K562 (cell line): ENCODE data around the gene SAMD15. TPM values are rescaled to one million over a fixed set of nuclear protein-coding genes. Genes with fewer than 3 reads are reported as not detected.
A peak's percentile ranks its signal among the peaks of the same experiment; 100 is the strongest.

Source experiments
- ATAC-seq: fragments of 200-7000 bp; cut with Tn5 transposase; 3 replicates; pipeline ENCODE4 v1.9.1; 2020; ENCODE audit warnings: moderate library complexity
- BruUV-seq: library from RNA; stranded (reverse); fragments of 400-500 nt; replicated peaks from 2 replicates; lab custom pipeline; 2021; lab: Mats Ljungman, UMichigan
- CTCF ChIA-PET: fragments of 300-600 bp; formaldehyde crosslinking; extraction: SDS; loops from one replicate; lab custom pipeline; 2021; ENCODE audit warnings: low intra/inter-chr PET ratio; lab: Yijun Ruan, JAX
- POLR2A ChIA-PET: fragments of 300-600, 350-650 bp; sonication (Branson Sonifier 250); formaldehyde crosslinking; extraction: SDS; loops from one replicate; lab custom pipeline; 2021; ENCODE audit warnings: antibody characterized with exemption, inconsistent platforms; lab: Yijun Ruan, JAX
- DNase-seq, 4 experiments: peaks; one replicate each; pipeline versions ENCODE4 v3.0.0 to v3.0.0-alpha.2; 2011 to 2018; ENCODE audit warnings: low spot score in 3 of 4, mixed read lengths in 3 of 4; ENCODE audit errors: extremely low read depth in 1 of 4
- FAIRE-seq: peaks from 2 replicates; lab custom pipeline; 2011; peaks lifted over from hg19 to GRCh38; lab: Jason Lieb, UNC
- H2AFZ ChIP-seq: 2 replicates; pipeline ENCODE4 v1.6.0; 2011; ENCODE audit warnings: low read depth, low read length, control low read depth, inconsistent platforms
- H3K27ac ChIP-seq: fragments of 200-600 bp; 3 replicates; pipeline ENCODE4 v1.8.0; 2011; ENCODE audit warnings: low read depth, mild to moderate bottlenecking, control low read depth, inconsistent platforms, low read length, moderate library complexity, mixed read lengths; ENCODE audit errors: extremely low read depth
- H3K27me3 ChIP-seq, 2 experiments: fragments of 300-600 bp in 1 of 2; 2 replicates in 1 of 2; 3 replicates in 1 of 2; pipeline versions ENCODE4 v1.6.0 to v1.8.0; 2011; ENCODE audit warnings: inconsistent platforms in 2 of 2, low read length in 2 of 2, mild to moderate bottlenecking in 1 of 2, mixed read lengths in 1 of 2, moderate library complexity in 1 of 2; ENCODE audit not compliant: control insufficient read depth in 2 of 2, insufficient read depth in 2 of 2
- H3K36me3 ChIP-seq: fragments of 300-600 bp; 3 replicates; pipeline ENCODE4 v1.8.0; 2011; ENCODE audit warnings: mild to moderate bottlenecking, low read length, inconsistent platforms; ENCODE audit not compliant: control insufficient read depth, insufficient read depth
- H3K4me1 ChIP-seq, 2 experiments: fragments of 200-600 bp in 1 of 2; replicated peaks in 1 of 2; 2 replicates in 1 of 2; 3 replicates in 1 of 2; pipeline versions ENCODE4 v1.5.1 to v1.8.0; 2011; ENCODE audit warnings: inconsistent platforms in 2 of 2, low read length in 2 of 2, mild to moderate bottlenecking in 1 of 2, mixed read lengths in 1 of 2, moderate library complexity in 1 of 2; ENCODE audit not compliant: control insufficient read depth in 2 of 2, insufficient read depth in 2 of 2
- H3K4me2 ChIP-seq: 2 replicates; pipeline ENCODE4 v1.6.1; 2011; ENCODE audit warnings: low read length, control low read depth, inconsistent platforms, mixed read lengths; ENCODE audit not compliant: insufficient read depth
- H3K4me3 ChIP-seq: fragments of 200-600 bp; sonication (generic), shearing (Covaris generic); 2 replicates; pipeline ENCODE4 v1.5.1; 2016; ENCODE audit warnings: control low read depth, inconsistent platforms
- H3K79me2 ChIP-seq: fragments of 200-600 bp; 3 replicates; pipeline ENCODE4 v1.8.0; 2011; ENCODE audit warnings: low read length, inconsistent platforms; ENCODE audit not compliant: control insufficient read depth, insufficient read depth
- H3K9ac ChIP-seq, 2 experiments: 2 replicates each; pipeline versions ENCODE4 v1.6.0 to v1.6.1; 2011; ENCODE audit warnings: low read depth in 2 of 2, low read length in 2 of 2, control low read depth in 1 of 2, inconsistent platforms in 1 of 2, mild to moderate bottlenecking in 1 of 2, mixed read lengths in 1 of 2; ENCODE audit not compliant: insufficient read depth in 1 of 2
- H3K9me1 ChIP-seq: one replicate; pipeline ENCODE4 v1.6.0; 2011; ENCODE audit warnings: inconsistent platforms, mild to moderate bottlenecking, low read length, moderate library complexity; ENCODE audit not compliant: control insufficient read depth, insufficient read depth
- H3K9me3 ChIP-seq: replicated peaks from 2 replicates; pipeline ENCODE4 v1.5.1; 2011; ENCODE audit warnings: low read depth, low read length, inconsistent platforms; ENCODE audit not compliant: control insufficient read depth, insufficient read depth
- H4K20me1 ChIP-seq: replicated peaks from 2 replicates; pipeline ENCODE4 v1.6.1; 2011; ENCODE audit warnings: low read length, inconsistent platforms, mixed read lengths; ENCODE audit not compliant: control insufficient read depth, insufficient read depth
- ELF1 ChIP-seq: fragments of 200-800 bp; sonication (Bioruptor generic); IDR thresholded peaks from 2 replicates; pipeline ENCODE4 v1.6.1; 2016; ENCODE audit warnings: missing genetic modification characterization, missing compliant biosample characterization
- KAT8 ChIP-seq: fragments of 450-650 bp; IDR thresholded peaks from 2 replicates; pipeline ENCODE4 v1.6.1; 2016; ENCODE audit warnings: low read depth, mild to moderate bottlenecking
- MEF2A ChIP-seq: IDR thresholded peaks from 2 replicates; pipeline ENCODE4 v1.6.1; 2011; ENCODE audit warnings: low read depth, mild to moderate bottlenecking, low read length, moderate library complexity; ENCODE audit not compliant: control insufficient read depth
- MNT ChIP-seq, 2 experiments: fragments of 450-650 bp; conservative IDR thresholded peaks; 2 replicates each; pipeline ENCODE4 v1.6.1; 2017; ENCODE audit warnings: mild to moderate bottlenecking in 2 of 2, moderate library complexity in 2 of 2
- NFIC ChIP-seq: fragments of 450-650 bp; IDR thresholded peaks from 2 replicates; pipeline ENCODE4 v1.6.1; 2017; ENCODE audit warnings: mild to moderate bottlenecking, inconsistent platforms
- RFX1 ChIP-seq: fragments of 450-650 bp; IDR thresholded peaks from 2 replicates; pipeline ENCODE4 v1.6.1; 2016; ENCODE audit warnings: mild to moderate bottlenecking, moderate library complexity
- WHSC1 ChIP-seq: IDR thresholded peaks from one replicate; pipeline ENCODE4 v1.6.1; 2012; ENCODE audit warnings: low read length, control low read depth, inconsistent platforms
- ZNF239 ChIP-seq: fragments of 250-450 bp; sonication (Bioruptor Pico); IDR thresholded peaks from 2 replicates; pipeline ENCODE4 v1.4.0; 2020; ENCODE audit warnings: mild to moderate bottlenecking
- WGBS: fragments of 100-300 bp; shearing (Covaris generic); methylation state at CpG from one replicate; pipeline ENCODE4 v1.1.6; 2016; ENCODE audit warnings: low coverage, mixed read lengths; ENCODE audit not compliant: insufficient coverage; ENCODE audit errors: missing lambda C conversion rate; 5-methylcytosine and 5-hydroxymethylcytosine counted together
- in situ Hi-C: fragments of 300-500 bp; cut with MboI; formaldehyde crosslinking; loops from 4 replicates; pipeline ENCODE4 v1.15.0; 2018; ENCODE audit warnings: inconsistent platforms, mixed read lengths
- intact Hi-C: fragments of 100-400 bp; cut with micrococcal nuclease; formaldehyde crosslinking; loops from 2 replicates; pipeline ENCODE4 v1.14.2; 2022
- polyA plus RNA-seq, 8 experiments: library from polyadenylated mRNA; depleted of rRNA in 4 of 8; stranded (reverse) in 5 of 8; unstranded in 3 of 8; fragments of >200 nt; fragmentation: Nextera tagmentation in 2 of 8; fragmentation: Illumina TruSeq in 1 of 8; extraction: Ambion mirVana in 2 of 8; extraction: Trizol in 1 of 8; gene quantifications; 2 replicates each; pipeline versions ENCODE4 v1.2.1 to v1.2.3, GENCODE V29; 2011 to 2014; ENCODE audit warnings: inconsistent platforms in 1 of 8, missing spikeins in 1 of 8
- total RNA-seq, 7 experiments: library from RNA; depleted of rRNA in 6 of 7; stranded (reverse); fragments of >200 nt in 6 of 7; fragmentation: Illumina TruSeq in 2 of 7; extraction: Trizol in 2 of 7; gene quantifications; 2 replicates each; pipeline versions ENCODE4 v1.2.1 to v1.2.3, GENCODE V29; 2011 to 2021; ENCODE audit warnings: low replicate concordance in 1 of 7

Gene SAMD15
- total and polyA plus RNA-seq, 9 of the 15 experiments (the other 6 are each of a cell fraction or from before 2014, with no cell fraction given), result 0.18 to 0.54 (median 0.25) TPM

DNA sequence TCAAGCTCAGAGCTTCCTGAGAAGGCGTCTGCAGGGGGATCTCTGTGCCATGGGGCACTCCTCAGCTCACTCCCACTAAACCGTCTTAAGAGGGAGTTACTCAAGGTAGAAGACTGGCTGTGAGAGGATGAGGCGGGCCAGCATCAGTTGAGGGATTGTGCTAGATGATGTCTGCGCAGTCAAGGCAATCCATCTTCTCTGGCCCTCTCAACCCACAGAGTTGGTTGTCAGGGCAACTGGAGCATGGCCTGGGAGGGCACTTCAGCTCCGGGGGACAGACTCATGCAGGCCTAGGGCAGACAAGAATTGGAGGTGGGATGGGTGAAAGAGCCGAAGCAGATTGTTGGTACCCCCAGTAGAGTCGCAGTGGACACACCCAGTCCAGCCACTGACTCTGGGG is 47.3 kb upstream of the SAMD15 start:
- no peak for FAIRE-seq
- H3K79me2 ChIP-seq, result no peaks in the 10 kb centered on the region
- no peak for DNase-seq
- no peak overlapping the region for H2AFZ ChIP-seq
- H3K4me3 ChIP-seq, result no peak overlapping the region
- no peak overlapping the region for H3K27ac ChIP-seq
- H3K36me3 ChIP-seq, result no peaks in the 10 kb centered on the region
- no peaks in the 10 kb centered on the region for H3K9me3 ChIP-seq
- CTCF ChIA-PET, result no interaction called here
- no peak overlapping the region for H3K4me2 ChIP-seq
- ATAC-seq, result no peak
- peaks cover 0 to 7% of the 10 kb centered on the region in 2 experiments; a peak in 3 of 5 replicates for H3K4me1 ChIP-seq
- TF ChIP-seq NFIC (no peak), RFX1 (peak; percentile 39; the same call in 1 of the 2 replicates)
- in situ Hi-C loops, result no loop called here
- BruUV-seq, result no TSS peak
- H4K20me1 ChIP-seq, result no peaks in the 10 kb centered on the region
- 91% methylated on average over 4 of the region's 7 CpGs for WGBS
- no peaks in the 10 kb centered on the region for H3K9me1 ChIP-seq
- intact Hi-C loops, result loop anchor here (10.0 kb wide), 2 partner anchors 205 to 275 kb away; no protein-coding TSS in a partner anchor
- H3K27me3 ChIP-seq, result no peaks in the 10 kb centered on the region
- POLR2A ChIA-PET, result interaction anchor here (0.6 to 1.1 kb wide), 2 partner anchors 9 to 957 kb away, joined by 3 read pairs; no protein-coding TSS in a partner anchor
- H3K9ac ChIP-seq, result peak overlapping the region in 1 of 2 experiments; percentile 64; a peak in 1 of 4 replicates

DNA sequence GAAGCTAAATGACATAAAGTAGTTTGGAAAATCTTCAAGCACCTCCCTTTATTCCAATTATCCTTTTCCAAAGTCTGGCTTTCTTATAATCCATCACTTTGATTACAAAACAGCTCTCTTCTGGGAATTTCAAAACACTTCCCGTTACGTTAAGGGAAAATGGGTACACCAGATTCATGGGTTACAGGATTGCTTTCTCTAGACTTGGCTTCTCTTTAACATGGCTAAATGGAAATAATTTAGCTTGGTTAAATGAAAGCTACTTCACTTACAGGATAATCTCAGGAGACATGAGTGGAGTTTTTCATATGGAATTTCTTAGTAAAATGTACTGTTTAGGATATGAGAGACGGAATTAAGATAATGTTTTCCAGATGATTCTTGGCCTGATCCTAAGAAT is 41.6 kb upstream of the SAMD15 start:
- no TSS peak for BruUV-seq
- CTCF ChIA-PET, result no interaction called here
- Histone ChIP-seq H3K4me3 (no peak overlapping the region), H3K79me2 (no peaks in the 10 kb centered on the region), H3K9me1 (no peaks in the 10 kb centered on the region), H3K4me2 (no peak overlapping the region), H3K4me1 (peaks cover 0 to 7% of the 10 kb centered on the region in 2 experiments; a peak in 3 of 5 replicates), H2AFZ (no peak overlapping the region), H3K27ac (no peak overlapping the region), H3K9ac (no peak overlapping the region), H3K27me3 (no peaks in the 10 kb centered on the region), H3K36me3 (peaks cover 10% of the 10 kb centered on the region; the same call in 2 of the 3 replicates), H4K20me1 (no peaks in the 10 kb centered on the region), H3K9me3 (no peaks in the 10 kb centered on the region)
- POLR2A ChIA-PET, result interaction anchor here (0.9 kb wide), 1 partner anchor 122 kb away, joined by 3 read pairs; the partner anchor contains the start of gene VIPAS39
- WGBS, result 90% methylated on average over 3 of the region's 3 CpGs
- DNase-seq (no peak), ATAC-seq (no peak), FAIRE-seq (no peak)
- in situ Hi-C loops (no loop called here), intact Hi-C loops (no loop called here)
- TF ChIP-seq ELF1, result no peak
- TF ChIP-seq MEF2A, result no peak
- TF ChIP-seq KAT8, result no peak
- no peak for TF ChIP-seq ZNF239 (CRISPR knock-in tag)
- no peak for TF ChIP-seq WHSC1
- no peak for TF ChIP-seq MNT (conservative IDR thresholded peaks at IDR 0.05)
